ACHN (cell line): ENCODE results near the gene SCN8A.
A peak's percentile ranks its signal among the peaks of the same experiment; 100 is the strongest.
"Not testable (repeated sequence)": the region's sequence is repeated elsewhere in the genome, so short reads cannot be mapped to it uniquely, and the experiment has no call there.

ENCODE experiments used
- DNase-seq: peaks from one replicate; pipeline ENCODE4 v3.0.0-alpha.2; 2015
- in situ Hi-C: cut with HindIII; loops from 2 replicates; pipeline ENCODE4 v1.10.0; 2017; ENCODE audit warnings: low sequenced_read_pairs, low pct_ligation_motif_present, low pct_unique_long_range_greater_than_20kb

Gene SCN8A

DNA sequence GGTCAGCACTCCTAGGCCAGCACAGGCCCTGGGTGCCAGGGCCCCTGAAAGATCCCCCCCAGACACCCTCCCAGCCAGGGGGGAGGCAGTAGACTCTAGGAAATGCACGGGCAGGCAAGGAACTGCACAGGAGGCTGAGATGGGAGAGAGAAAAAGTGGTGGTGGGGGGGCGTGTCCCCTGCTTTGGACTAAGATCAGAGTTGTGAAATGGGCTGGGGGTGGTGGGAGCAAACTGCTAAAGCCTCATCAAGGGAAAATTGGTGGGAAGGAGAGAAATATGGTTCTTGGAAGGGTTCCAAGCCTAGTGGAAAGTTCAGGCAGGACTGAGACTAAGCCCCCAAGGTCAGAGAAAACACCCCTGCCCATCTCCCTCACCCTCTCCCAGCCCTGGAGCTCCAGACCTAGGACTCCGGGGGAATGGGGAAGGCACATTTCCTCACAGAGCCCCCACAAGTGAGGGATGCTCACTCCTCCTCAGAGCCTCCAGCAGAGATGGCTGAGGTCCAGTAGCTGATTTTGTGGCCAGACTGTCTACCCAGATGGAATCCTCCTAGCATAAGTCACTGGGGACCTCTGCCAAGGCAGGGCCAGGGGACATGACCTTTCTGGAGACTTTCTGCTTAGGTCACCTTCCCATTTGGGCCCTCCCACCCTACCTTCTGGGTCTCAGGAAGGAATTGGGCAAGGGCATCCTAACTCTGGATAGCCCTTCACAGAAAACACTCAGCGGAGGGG lies 227.7 kb downstream of the SCN8A start:
- in situ Hi-C loops: no loop called here
- peak; percentile 75 for DNase-seq

DNA sequence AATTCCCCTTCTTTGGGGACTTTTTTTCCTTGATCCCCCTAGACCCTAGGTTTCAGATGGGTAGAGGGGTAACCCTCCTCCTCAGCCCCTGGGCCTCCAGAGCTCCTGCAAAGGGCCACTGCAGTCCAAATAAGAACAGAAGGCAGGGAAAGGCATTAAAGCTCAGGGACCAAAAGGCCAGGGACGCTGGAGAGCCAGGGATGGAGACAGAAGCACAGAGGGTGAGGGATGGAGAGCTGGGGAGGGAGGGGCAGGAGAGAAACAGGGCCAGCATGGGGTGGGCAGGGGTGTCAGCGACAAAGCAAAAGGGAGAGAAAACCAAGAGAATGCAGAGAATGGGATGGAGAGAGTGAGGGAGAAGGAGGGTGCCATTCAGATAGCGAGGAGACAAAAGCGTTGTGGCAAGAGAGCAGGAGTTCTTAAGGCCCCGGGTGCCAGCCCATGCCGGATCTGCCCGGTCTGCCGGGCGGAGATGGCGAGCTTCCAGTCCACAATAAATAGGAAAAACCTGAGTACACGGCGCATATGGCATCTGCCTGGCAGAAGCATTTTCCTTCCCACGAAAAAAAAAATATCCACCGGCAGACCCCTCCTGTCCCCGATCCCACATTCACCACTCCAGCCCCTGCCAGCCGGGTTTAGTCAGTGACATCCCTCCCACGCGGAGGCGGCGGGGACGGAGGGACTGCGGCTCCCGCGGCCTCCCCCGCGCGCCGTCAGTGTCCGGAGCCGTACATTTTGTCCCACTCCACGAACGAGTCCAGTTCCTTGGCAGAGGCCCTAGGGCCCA lies 228.9 kb downstream of the SCN8A start:
- in situ Hi-C loops: no loop called here
- no peak for DNase-seq

DNA sequence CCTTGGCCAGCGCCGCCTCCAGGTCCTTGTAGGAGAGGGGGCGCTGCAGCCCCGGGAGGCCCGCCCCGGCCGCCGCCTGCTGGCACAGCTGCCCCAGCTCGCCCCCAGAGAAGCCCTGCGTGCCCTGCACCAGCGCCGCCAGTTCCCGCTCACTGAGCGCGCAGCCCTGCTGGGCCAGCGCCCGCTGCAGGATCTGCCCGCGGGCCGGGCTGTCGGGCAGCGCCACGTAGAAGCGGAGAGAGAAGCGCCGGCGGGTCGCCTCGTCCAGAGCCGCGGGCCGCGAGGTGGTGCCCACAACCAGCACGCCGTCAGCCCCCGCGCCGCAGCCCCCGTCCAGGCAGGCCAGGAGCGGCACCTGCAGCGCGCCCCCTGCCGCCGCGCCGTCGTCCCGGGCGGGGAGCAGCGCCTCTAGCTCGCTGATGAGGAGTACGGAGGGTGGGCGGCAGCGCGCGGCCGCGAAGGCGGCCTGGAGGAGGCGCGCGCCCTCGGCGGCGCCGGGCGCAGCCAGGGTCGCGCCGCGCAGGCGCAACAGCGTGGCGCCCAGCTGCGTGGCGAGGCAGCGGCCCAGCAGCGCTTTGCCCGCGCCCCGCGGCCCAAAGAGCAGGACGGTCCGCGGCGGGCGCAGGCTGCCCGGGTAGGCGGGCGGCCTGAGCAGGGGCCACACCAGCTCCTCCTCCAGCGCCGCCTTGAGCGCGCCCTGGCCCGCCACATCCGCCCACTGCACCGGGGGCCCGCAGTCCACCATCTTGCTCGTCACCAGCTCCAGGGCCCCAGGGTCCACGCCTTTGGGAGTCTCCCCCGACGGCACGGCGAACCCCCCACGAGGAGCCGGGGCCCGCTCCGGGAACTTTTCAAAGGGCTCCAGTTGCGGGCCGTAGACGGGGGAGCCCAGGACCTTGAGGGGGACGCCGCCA lies 229.8 kb downstream of the SCN8A start:
- in situ Hi-C loops: no loop called here
- no peak for DNase-seq

DNA sequence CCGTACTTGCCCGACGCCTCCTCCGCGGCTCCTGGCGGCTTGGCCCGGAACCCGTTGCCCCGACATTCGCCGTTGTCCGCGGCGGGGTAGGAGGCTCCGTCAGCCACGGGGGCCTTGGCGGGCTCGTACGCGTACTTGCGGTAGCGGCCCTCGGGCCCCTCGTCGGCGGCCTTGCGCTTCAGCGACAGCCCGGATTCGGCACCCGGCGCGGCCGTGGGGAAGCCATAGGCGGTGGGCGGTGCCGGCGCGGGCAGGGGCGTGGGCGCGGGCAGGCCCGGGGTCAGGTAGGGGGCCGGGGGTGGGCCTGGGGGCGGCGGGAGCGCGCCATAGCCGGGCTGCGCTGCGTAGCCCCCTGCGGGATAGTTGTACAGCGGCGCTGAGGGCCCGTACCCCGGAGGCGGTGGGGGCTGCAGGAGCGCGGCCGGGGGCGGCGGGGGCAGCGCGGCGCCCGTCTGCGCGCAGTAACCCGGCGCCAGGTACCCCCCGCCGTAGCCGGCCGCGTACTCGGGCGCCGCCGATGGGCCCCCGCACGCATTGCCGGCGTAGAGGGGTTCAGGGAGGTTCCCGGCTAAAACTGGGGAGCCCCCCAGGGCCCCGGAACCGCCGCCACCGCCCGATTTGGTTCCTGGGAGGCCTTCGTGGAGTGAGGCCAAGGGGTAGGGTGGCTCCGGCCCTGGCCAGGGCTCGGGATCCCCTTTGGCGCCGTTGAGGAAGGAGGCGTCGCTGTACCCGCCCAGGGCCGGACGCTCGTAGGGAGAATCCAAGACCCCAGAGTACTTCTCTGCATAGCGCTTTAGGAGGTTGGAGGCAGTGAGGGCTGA lies 230.6 kb downstream of the SCN8A start:
- in situ Hi-C loops: no loop called here
- DNase-seq: no peak

DNA sequence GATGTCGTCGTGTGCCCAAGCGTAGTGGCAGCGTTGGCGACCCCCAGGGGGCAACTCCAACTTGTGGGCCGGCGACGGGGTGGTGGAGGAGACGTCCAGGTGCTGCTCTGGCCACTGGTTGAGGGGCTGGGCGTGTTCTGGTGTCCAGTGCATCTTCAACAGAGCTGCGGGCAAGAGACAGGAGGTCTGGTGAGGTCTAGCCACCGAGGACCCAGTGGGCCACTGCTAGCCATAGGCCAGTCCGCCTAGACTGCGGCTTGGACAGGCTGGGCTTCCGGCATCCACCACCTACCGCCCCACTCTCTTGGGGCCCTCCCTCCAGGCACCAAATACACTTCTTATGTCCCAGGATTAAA lies 231.2 kb downstream of the SCN8A start:
- in situ Hi-C loops: no loop called here
- DNase-seq: no peak

DNA sequence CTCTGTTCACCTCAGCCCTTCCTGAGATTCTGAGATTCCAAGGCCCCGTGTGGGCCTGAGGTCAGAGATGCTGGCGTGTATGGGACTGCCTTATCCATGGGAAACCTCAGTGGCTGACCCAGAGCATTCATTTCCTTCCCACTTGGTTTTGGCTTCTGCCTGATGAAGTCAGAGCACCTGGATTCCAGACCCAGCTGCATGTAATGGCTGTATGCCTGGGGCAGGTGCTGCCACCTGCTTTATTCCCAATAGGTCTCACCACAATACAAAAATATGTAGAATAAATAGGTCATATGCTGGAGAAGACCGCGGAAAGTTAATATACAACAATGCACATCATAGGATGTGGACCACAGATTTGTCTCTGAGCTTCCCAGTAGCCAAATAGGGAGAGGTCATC lies 231.9 kb downstream of the SCN8A start:
- in situ Hi-C loops: no loop called here
- DNase-seq: peak; percentile 22

DNA sequence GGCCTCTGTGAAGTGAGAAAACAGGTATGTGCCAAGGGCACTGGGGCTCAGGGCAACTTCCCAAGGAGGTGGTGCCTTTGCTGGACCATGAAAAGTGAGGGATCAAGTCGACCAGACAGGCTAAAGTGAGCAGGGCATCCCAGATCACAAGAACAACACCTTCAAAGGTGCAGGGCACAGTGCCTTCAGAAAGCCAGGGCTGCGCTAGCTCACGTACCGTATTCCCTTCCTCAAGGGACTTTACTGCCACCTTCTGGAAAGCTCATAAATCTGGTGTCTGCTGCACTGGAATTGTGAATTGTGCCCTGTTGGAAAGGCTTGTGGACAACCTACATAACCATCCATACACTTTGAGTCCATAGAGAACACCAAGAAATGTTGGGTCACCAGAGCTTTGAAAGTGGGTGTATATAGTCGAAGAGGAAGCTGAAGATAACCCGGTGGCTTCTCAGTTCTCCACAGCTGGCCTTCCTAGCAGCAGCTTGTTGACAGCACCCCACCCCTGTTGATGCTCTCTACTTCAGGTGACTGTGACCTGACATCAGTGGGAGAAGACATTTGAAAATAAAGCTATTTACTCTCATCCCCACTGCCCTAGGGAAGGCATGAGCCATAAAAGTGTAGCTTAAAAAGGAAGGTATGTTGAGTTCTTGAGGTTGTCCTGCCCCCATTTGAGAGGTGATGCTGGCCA lies 233.0 kb downstream of the SCN8A start:
- DNase-seq: peak; percentile 79
- in situ Hi-C loops: no loop called here

DNA sequence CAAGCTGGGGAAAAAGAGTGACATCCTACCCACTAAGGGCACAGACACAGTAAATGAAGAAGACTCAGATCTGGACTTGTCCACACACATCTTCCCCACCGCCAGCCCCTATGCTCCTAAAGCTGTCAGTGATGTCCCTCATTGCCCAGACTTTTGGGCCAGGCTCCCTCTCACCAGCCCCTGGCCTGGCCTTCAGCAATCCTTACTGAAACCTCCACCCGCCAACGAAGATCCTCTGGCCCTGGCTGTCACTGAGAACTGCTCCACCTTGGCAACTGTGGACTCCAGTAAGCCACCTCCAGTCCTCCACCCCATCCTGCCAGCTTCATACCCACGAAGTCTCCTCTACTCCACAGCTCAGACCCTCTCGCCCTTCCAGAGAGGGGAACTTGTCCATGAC lies 234.2 kb downstream of the SCN8A start:
- in situ Hi-C loops: no loop called here
- DNase-seq: no peak

DNA sequence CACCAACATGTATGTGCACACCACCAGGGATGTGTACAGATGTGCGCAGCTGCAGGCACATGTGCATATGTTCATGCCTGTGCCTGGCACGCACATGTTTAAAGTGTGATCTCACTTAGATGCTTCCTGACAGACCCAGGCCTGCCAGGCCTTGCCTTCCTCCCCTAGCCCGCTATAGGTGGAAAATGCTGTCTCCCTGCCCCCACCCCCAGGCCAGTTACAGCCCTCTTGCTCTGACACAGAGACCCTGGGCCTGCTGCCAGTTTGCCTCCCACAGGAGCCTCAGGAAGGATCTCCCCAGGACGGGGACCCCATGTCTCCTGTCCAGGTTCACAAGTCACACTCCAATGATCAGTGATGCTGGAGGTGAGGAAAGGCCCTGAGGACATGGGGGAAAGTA lies 235.8 kb downstream of the SCN8A start:
- in situ Hi-C loops: no loop called here
- DNase-seq: no peak

DNA sequence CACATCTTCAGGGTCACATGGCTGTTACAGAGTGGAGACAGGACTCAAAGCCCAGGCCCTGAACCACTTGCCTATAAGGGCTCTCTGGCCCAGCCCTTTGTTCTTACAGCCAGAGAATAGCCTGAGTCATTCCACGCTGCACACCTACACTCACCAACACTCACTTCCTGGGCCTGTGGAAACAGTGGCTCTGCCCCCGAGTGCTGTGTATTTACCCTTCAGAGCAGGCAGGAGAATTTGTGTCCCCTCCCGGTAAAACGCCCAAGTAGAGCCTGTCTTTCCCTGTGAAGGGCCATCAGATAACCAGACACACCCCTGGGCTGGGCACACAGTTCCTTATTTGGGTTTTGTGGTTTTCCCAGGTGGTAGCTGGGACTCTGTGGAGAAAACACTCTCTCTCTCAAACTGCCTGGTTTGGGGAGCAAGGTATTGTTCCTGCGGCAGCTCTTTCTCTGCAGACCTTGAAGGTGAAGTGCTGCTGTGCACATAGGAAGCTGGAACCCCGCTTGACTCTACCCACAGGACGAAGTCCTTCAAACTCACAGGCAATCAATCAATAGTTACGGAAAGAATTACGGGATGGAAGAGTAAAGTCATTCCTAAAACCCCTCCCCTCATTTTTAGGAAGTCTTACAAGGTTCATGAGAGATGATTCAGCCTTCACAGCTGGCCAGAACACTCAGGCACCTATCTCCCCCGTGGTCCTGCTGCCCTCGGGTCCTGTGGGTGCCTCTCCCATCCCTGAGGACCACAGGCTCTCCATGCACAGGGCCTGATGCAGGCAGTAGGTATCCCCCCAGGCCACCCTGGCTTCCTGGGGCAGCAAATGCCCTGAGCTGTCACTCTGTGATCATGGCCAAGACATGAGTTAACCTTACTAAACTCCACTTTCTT lies 237.1 kb downstream of the SCN8A start:
- in situ Hi-C loops: no loop called here
- peak; percentile 34 for DNase-seq

DNA sequence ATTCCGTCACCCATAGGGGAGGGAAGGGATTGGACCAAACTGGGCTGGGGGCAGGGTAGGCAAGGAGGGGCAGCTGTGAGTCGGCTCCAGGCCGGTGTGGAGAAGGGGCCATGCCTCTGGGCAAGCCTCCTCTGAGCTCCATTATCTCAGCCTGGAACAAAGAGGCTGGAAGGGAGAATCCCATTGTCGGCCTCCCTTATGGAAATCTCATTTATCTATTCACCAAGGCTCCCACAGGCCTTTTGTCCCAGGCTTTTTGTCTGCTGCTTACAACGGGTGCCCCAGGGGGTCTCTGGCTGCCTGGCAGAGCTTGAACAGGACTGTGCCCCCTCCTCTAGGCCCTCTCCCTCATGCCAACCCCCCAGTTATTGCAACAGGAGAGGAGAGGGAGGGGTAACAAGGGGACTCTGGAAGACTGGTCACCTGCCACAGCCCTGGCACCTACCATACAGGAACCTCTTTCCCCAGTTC lies 238.0 kb downstream of the SCN8A start:
- no peak for DNase-seq
- in situ Hi-C loops: no loop called here

DNA sequence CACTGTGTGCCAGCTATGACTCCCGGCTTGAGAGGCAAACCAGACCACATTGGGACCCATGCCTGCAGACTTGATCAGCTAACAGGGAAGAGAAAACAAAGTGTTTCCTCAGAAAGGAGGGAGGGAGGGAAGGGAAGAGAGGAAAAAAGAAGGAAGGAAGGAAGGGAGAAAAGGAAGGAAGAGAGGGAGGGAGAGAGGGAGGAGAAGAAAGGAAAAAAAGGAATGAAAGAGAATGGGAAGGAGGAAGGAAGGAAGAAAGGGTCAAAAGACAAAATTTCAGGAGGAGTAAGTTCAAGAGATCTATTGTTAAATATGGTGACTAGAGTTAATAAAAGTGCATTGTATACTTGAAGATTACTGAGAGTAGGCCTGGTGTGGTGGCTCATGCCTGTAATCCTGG lies 238.6 kb downstream of the SCN8A start:
- in situ Hi-C loops: no loop called here
- no peak for DNase-seq

DNA sequence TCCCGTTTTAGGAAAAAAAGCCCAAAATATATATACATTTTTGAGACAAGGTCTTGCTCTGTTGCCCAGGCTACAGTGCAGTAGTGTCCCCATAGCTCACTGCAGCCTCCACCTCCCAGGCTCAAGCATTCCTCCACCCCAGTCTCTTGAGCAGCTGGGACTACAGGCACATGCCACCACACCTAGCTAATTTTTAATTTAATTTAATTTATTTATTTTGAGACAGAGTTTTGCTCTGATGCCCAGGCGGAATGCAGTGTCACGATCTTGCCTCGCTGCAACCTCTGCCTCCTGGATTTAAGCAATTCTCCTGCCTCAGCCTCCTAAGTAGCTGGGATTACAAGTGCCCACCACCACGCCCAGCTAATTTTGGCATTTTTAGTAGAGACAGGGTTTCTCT lies 240.8 kb downstream of the SCN8A start:
- in situ Hi-C loops, DNase-seq: not testable (repeated sequence)

DNA sequence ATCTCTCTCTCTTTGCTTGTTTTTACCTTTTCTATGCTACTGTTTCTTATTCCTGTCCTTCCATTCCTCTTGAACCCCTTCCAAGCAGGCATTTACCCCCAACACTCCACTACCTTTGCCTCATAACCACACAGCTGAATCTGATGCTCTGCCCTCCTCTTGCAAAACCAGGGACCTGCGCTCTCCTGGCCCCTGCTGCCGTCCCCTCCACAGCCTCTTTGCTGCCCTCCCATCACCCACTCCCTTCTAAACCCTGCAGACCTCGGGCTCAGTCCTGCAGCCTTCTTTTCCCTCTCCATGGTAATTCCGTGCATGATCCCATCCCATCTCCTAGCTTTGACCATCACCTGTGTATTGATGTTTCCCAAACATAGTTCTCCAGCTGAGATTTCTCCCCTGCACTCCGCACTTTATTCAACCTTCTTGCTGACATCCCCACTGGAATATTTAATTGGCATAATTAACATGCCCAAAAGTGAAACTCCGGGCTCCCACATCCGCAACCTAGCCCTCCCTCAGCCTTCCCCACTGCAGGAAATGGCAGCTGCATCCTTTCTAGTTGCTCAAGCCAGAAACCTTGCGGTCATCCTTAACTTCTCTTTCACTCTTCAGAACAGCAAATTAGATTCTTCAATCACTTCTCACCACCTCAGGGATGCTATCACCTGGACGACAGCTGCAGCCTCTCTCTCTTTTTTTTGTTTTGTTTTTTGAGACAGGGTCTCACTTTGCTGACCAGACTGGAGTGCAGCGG lies 241.5 kb downstream of the SCN8A start:
- in situ Hi-C loops: no loop called here
- DNase-seq: no peak

DNA sequence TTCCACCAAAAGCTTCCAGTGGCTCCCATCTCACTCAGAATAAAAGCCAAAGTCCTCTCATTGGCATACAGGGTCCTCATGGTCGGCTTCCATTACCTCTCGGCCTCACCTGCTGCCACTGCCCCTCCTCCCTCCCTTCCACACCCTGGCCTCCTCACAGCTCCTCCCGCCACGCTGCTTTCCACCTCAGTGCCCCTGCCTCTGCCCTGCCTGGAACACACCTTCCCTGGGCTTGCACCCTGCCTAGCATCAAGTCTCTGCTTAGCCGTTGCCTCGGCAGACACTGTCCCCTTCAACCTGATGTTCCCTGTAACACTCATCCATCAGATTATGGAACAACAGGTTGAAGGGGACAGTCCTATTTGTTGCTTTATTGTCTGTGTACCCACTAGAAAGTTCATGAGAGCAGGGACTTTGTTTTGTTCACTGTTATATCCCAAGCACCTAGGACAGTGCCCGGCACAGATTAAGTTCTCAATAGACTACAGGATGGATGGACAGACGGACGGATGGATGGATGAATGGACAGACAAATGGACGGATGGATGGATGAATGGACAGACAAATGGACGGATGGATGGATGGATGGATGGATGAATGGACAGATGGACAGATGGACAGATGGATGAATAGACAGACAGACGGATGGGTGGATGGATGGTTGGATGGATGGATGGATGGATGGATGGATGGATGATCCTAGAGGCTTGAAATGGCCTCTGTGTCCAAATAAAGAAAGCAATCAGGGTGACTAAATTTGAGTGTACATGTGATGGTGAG lies 242.6 kb downstream of the SCN8A start:
- no peak for DNase-seq
- in situ Hi-C loops: no loop called here

DNA sequence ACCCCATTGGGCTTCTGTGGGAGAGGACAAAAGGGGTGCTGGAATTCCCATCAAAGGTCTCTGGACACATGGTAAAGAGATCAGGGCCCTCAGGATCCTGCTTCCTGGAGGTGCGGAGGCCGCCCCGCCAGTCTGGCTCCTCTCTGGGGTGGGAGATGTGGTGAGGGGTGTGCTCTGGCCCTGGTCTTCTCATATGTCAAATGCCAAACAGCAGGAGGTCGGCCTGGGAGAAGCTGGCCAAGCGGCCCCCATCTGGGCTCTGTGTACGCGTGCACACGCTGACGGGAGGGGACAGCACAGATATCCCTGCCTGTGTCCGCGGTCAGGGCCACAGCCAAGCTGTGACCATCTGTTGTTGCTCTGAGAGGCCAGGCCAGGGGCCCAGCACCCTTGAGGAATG lies 243.4 kb downstream of the SCN8A start:
- in situ Hi-C loops: no loop called here
- DNase-seq: no peak
